H1 (cell line): ENCODE measurements around the gene MTCH1. TPM values are rescaled to one million over a fixed set of nuclear protein-coding genes. Genes with fewer than 3 reads are reported as not detected.

Experiments used
- BACH1 ChIP-seq: IDR thresholded peaks from 2 replicates; pipeline ENCODE4 v1.6.1; 2012; ENCODE audit warnings: low read length, improper control_type of control experiment
- CBX8 ChIP-seq: fragments of 300-800, 300-1000 bp; sonication (generic); IDR thresholded peaks from 2 replicates; pipeline ENCODE4 v1.7.1; 2016; ENCODE audit warnings: low read depth, low read length, borderline replicate concordance
- CHD1 ChIP-seq: IDR thresholded peaks from 2 replicates; pipeline ENCODE4 v1.6.1; 2012; ENCODE audit warnings: low read depth, low read length, improper control_type of control experiment
- EGR1 ChIP-seq: IDR thresholded peaks from 2 replicates; pipeline ENCODE4 v1.6.1; 2011; ENCODE audit warnings: low read depth, low read length, borderline replicate concordance
- GTF2F1 ChIP-seq: IDR thresholded peaks from 2 replicates; pipeline ENCODE4 v1.6.1; 2012; ENCODE audit warnings: low read depth, low read length, improper control_type of control experiment, borderline replicate concordance
- HDAC2 ChIP-seq, 2 experiments: fragments of 300-600 bp in 1 of 2; sonication (generic) in 1 of 2; IDR thresholded peaks; 2 replicates each; pipeline ENCODE4 v1.6.1; 2011 to 2012; ENCODE audit warnings: low read depth in 2 of 2, low read length in 2 of 2, mild to moderate bottlenecking in 2 of 2, moderate library complexity in 2 of 2, borderline replicate concordance in 1 of 2, inconsistent platforms in 1 of 2
- HDAC6 ChIP-seq: IDR thresholded peaks from one replicate; pipeline ENCODE4 v1.7.1; 2012; ENCODE audit warnings: low read depth, mild to moderate bottlenecking, inconsistent platforms, low read length, moderate library complexity
- KDM4A ChIP-seq: IDR thresholded peaks from one replicate; pipeline ENCODE4 v1.7.1; 2012; ENCODE audit warnings: low read depth, mild to moderate bottlenecking, moderate library complexity, low read length, inconsistent platforms; ENCODE audit not compliant: severe bottlenecking
- NANOG ChIP-seq: IDR thresholded peaks from 2 replicates; pipeline ENCODE4 v1.6.1; 2011; ENCODE audit warnings: low read length, low read depth, mild to moderate bottlenecking, inconsistent platforms; ENCODE audit not compliant: insufficient read depth, poor library complexity, severe bottlenecking
- NRF1 ChIP-seq: IDR thresholded peaks from 2 replicates; pipeline ENCODE4 v1.6.1; 2011; ENCODE audit warnings: mild to moderate bottlenecking, low read depth, low read length, improper control_type of control experiment
- PHF8 ChIP-seq: fragments of 200-600 bp; sonication (generic); conservative IDR thresholded peaks from 2 replicates; pipeline ENCODE4 v1.7.1; 2012; ENCODE audit warnings: low read depth, mild to moderate bottlenecking, inconsistent platforms, low read length, moderate library complexity
- RAD21 ChIP-seq, 2 experiments: IDR thresholded peaks in 1 of 2; conservative IDR thresholded peaks in 1 of 2; 2 replicates each; pipeline ENCODE4 v1.6.1; 2011; ENCODE audit warnings: low read depth in 2 of 2, low read length in 2 of 2, improper control_type of control experiment in 1 of 2, inconsistent platforms in 1 of 2, mild to moderate bottlenecking in 1 of 2, moderate library complexity in 1 of 2
- RXRA ChIP-seq: IDR thresholded peaks from 2 replicates; pipeline ENCODE4 v1.6.1; 2011; ENCODE audit warnings: low read depth, mild to moderate bottlenecking, low read length, moderate library complexity; ENCODE audit not compliant: insufficient read depth
- SP2 ChIP-seq: IDR thresholded peaks from 2 replicates; pipeline ENCODE4 v1.6.1; 2012; ENCODE audit warnings: mild to moderate bottlenecking, low read length, inconsistent platforms
- TAF1 ChIP-seq: IDR thresholded peaks from 2 replicates; pipeline ENCODE4 v1.6.1; 2011; ENCODE audit warnings: mild to moderate bottlenecking, low read depth, low read length
- TCF12 ChIP-seq: IDR thresholded peaks from 2 replicates; pipeline ENCODE4 v1.6.1; 2011; ENCODE audit warnings: low read depth, mild to moderate bottlenecking, low read length
- YY1 ChIP-seq: IDR thresholded peaks from 2 replicates; pipeline ENCODE4 v1.6.1; 2011; ENCODE audit warnings: low read depth, mild to moderate bottlenecking, low read length
- ZNF274 ChIP-seq: IDR thresholded peaks from 2 replicates; pipeline ENCODE4 v1.7.0; 2012; ENCODE audit warnings: low read length, borderline replicate concordance; ENCODE audit errors: extremely low read depth
- polyA plus RNA-seq, 7 experiments: library from polyadenylated mRNA; depleted of rRNA in 3 of 7; stranded (reverse) in 5 of 7; unstranded in 2 of 7; fragments of >200 nt in 5 of 7; fragments of 200-250 nt in 2 of 7; gene quantifications; 1 replicate in 5 of 7; 2 replicates in 1 of 7; 4 replicates in 1 of 7; pipeline versions ENCODE4 v1.2.1 to v1.2.3, GENCODE V29; 2011 to 2013; ENCODE audit warnings: missing spikeins in 2 of 7, mixed read lengths in 2 of 7
- total RNA-seq: library from RNA; stranded (reverse); fragmentation: NEBNext Ultra II Directional; extraction: Animal tissue kit (Norgen Biotek cat#: 25700); gene quantifications from 2 replicates; pipeline ENCODE4 v1.2.1, GENCODE V29; 2021
- TF ChIP-seq, protein P1 (sequence below): IDR thresholded peaks from 2 replicates; pipeline ENCODE4 v1.6.1; 2012; ENCODE audit warnings: low read length, inconsistent platforms

MTCH1 gene
- total and polyA plus RNA-seq, 2 of the 8 experiments (the other 6 are each of a cell fraction or from before 2014, with no cell fraction given) = 169 to 214 TPM

DNA sequence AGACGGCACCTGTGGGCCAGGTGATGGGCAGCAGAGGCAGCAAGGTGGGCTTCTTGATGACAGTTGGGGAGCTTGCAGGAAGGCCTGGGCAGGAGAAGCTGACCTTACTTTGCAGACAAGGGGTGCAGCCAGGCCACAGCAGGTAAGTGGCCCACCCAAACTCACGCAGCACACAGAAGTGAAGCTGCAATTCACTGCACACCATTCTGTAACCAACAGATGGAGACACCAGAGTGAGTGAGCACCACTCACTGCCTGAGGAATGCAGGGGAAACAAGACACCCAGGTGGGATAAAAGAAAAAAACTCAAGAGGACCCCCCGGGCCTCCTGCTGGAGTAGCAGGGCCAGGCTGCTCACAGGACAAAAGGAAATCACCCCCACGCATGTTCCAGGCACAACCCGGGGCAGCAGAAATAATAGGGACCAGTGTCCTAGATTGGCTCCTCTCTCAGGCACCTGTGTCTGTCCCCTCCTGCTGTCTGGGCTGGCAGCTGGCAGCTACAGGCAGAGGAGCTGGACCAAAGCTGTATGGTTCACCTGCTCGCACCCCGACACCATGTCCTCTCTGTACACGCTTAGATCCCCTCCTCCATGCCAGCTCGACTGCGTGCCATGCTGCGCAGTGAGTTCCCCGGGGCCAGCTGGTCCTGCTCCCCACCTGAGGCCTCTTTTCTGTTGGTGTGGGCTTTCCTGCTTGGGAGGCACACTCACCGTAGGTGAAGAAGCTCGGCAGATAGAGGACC is 4.9 kb downstream of the MTCH1 start (continued):
- TF ChIP-seq, protein P1, sequence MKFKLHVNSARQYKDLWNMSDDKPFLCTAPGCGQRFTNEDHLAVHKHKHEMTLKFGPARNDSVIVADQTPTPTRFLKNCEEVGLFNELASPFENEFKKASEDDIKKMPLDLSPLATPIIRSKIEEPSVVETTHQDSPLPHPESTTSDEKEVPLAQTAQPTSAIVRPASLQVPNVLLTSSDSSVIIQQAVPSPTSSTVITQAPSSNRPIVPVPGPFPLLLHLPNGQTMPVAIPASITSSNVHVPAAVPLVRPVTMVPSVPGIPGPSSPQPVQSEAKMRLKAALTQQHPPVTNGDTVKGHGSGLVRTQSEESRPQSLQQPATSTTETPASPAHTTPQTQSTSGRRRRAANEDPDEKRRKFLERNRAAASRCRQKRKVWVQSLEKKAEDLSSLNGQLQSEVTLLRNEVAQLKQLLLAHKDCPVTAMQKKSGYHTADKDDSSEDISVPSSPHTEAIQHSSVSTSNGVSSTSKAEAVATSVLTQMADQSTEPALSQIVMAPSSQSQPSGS = no peak
- TF ChIP-seq ZNF274 (no peak), TAF1 (no peak), EGR1 (no peak), HDAC6 (no peak), BACH1 (no peak), KDM4A (no peak), YY1 (no peak), RXRA (no peak), NANOG (no peak), HDAC2 (IDR thresholded peaks at IDR 0.05; ENCODE audit: borderline replicate concordance in 1 of 2, low read depth in 2 of 2, low read length in 2 of 2) (no peak), GTF2F1 (no peak), CHD1 (no peak), NRF1 (no peak), SP2 (no peak), CBX8 (no peak), TCF12 (0 out of 2 replicates have a peak, but pooled peaks have one; percentile 11), RAD21 (IDR thresholded peaks at IDR 0.05 in 1 of 2, conservative IDR thresholded peaks at IDR 0.05 in 1 of 2; ENCODE audit: low read depth in 2 of 2, low read length in 2 of 2) (peak in 1 of 2 experiments; percentile 45; a peak in 1 of 4 replicates), PHF8 (no peak)
